HG02798 (cell line): ENCODE measurements around the gene MYO10.
"Not testable (repeated sequence)": the region's sequence is repeated elsewhere in the genome, so short reads cannot be mapped to it uniquely, and the experiment has no call there.

Source experiments
- ATAC-seq: cut with Tn5 transposase; IDR thresholded peaks from one replicate; pipeline ENCODE4 v1.9.1; 2021; ENCODE audit warnings: mild to moderate bottlenecking; ENCODE audit not compliant: unreplicated experiment, poor library complexity

The MYO10 gene

DNA sequence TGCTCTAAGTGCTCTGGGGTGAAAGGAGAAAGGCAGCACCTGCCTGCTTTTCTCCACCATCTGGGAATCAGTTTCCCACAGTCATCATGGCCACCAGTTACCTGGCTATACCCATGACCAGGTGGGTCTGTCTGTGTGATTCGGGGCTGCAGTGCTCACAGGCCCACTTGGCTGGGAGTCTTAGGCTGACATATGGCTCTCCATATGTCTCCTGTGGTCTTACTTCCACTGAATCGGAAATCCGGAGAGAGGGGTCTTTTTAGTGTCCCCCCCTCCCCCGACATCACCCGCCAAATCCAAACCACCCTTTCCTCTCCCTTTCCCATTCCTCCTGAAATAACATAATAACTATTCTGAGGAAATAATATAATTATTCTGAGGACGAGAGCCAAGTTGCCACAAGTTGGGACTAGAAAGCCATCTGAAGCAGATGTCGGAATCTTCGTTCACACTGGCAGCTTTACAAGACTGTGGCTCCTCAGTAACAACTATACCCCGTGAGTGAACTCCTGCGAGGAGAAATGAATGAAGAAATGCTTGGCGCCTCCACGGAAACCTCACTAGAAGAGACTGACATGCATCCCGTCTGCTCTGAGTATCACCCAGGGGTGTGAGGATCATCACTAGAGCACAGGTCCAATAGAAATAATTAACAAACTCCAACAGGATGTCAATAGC, 143.4 kb downstream of the MYO10 start:
- ATAC-seq, result no peak

DNA sequence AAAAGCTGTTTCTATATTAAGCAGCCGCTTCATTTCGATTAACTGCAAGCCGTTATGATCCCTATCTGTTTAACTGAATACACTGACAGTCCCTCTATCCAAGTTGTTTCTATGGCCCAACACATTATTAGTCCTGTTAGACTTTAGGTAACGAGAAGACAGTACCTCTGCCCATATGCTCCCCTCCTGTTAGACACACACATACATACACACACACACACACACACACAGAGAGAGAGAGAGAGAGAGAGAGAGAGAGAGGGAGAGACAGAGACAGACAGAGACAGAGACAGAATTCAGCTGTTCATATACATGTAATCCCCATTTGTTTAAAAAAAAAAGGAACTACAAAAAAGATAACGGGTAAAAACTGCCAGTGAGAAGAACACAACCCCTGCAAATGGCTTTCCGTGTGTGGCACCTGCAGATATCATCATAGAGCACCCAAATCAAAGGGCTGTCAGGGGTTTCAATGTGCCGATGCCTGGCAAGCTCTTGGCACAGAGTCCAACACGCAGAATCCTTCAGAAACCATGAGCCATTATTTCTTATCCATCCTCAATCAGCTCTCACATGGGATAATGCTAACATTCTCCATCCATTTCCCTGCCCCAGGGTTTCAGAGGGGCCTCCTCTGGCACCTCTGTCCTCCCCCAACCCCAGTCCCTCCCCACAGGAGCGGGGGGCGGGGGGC, 144.0 kb downstream of the MYO10 start:
- no peak for ATAC-seq

DNA sequence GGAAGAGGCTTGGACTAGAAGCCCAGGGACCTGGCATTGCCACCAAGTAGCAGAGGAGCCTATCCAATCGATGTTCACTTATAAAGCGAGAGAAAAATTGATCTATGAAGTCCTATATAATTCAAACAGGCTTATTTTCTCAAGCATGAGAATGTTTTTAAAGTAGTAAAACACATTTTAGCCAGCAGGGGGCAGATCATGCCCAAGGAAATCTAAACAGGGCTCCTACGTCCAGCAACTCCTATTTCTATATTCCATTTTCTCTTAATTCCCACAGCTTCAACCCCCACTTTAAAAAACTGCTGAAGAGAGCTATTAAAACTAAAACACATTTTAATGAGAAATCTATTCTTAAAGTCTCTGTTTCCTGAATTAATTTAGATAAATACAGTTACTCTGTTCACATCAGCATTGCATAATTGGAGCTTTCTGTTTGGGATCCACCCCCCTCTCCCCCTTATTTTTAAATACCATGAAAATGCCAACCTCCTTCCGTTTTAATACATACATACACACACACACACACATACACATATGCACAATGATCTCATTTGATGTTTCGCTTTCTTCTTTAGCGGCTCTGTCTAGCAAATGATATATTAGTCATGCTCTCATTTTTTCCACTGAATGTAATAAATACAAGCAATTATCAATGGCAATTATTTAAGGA, 144.9 kb downstream of the MYO10 start:
- peak; percentile 71 for ATAC-seq

DNA sequence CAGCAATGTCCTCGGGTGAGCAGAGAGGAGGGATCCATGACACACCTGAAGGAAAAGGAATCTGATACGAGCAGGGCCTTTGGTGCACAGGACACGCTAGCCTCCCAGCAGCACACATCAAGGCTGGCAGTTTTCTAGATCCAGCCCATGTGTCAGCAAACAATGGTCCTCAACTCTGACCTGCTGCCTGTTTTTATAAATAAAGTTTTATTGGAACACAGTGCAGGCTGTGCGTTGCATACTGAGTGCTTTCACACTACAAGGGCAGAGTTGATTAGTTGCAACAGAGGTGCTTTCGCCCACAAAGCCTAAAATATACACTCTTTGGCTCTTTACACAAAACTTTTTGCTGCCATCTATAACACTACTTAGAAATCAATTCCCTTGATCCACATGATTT, 147.1 kb downstream of the MYO10 start:
- ATAC-seq, result no peak

DNA sequence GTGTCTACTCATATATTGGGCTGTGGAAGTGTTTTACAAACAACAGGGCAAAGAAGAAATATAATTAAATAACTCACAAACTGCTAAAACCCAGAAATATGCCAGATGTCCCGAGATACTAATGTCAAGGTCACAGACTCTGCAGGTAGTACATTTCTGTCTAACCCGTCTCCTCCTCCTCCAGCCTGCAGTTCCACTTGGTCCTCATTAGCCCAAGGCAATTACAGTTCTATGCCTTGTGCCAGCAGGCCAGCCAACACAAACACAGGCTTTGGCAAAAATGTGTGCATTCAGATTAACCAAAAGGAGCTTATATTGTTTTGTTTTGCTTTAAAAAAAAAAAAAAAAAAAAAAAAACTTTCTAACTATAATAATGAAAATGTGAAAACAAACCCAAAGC, 148.8 kb downstream of the MYO10 start:
- ATAC-seq, result no peak

DNA sequence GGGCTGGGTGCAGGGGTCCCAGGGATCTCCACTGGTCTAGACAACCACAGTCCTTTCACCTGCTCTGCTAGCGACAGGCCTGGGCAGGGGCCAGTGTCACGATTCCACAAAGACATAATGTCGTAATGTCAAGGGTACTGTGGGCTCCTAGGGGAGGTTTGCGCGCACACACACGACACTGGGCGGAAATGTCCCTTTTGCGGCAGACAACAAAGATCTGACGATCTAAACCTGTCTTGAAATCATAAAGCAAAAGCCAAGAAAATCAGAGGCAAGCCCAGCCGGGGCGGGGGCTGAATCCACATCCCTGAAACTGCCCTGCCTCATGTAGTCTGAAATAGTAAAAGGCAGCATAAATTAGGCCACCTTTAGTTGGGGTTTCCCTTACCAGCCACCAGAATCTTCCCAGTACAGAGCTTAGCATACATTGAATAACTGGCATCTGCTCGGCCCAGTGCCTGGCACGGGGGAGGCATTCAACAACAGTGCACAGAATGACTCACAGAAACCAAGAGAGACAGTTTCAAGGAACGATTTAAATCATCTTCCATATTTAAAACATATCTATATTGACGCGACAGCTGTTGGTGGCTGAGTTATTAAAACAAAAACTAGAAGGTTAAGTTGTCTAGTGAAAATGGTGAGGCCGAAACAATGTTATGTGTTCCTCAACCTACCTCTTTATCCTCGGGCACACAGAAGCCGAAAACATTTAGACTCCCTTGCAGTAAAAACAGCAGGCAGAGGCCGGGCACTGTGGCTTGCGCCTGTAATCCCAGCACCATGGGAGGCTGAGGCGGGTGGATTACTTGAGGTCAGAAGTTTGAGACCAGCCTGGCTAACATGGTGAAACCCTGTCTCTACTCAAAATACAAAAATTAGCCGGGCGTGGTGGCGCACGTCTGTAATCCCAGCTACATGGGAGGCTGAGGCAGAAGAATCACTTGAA, 151.0 kb downstream of the MYO10 start:
- ATAC-seq, result peak; percentile 93

DNA sequence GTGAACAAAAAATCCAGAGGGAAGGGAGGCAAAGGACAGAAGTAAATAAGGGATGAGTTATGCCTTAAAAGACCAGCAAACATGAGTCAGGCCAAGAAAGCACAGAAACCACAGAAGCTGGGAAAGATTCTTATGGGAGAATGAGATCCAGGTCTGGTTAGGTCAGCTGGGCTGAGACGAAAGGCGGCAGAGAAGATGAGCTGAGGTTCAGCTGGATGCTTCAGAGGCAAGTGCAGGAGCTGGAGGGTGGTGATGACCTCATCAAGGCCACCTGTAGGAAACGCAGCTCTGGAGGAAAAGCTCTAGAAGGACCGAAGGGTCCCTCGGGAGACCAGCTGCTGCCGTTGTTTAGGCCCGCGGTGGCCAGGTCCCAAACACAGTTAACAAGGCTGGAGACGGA, 152.0 kb downstream of the MYO10 start:
- no peak for ATAC-seq

DNA sequence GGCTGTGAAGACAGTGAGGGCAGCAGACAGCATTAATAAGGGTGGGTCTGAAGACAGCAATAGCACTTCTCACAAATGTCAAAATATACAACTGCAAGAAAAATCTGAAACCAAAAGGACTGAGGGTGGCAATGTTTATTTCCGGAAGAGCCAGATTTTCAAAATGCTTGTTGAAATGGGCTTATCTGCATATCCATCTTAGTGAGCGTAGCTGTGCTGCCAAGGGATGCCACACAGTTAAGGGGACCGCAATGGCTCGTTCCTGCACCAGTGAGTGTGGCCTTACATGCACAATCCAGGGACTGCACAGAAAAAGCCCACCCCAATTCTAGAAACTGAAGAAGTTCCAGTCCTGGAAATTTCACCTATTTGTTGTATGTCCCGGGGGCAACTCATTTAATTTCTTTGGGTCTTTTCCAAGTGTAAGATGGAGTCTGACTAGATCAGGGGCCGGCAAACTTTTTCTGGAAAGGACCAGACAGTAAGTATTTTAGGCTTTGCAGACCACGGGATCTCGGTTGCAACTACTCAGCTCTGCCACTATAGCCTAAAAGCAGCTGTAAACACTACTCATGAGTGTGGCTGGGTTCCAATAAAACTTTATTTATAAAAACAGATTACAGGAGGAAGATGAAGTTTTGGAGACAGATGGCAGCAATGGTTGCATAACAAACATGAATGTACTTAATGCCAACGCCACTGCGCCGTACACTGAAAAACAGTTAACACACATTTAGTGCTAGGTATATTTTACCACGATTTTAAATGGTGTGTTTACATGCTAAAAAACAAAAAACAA, 154.1 kb downstream of the MYO10 start:
- ATAC-seq, result no peak

DNA sequence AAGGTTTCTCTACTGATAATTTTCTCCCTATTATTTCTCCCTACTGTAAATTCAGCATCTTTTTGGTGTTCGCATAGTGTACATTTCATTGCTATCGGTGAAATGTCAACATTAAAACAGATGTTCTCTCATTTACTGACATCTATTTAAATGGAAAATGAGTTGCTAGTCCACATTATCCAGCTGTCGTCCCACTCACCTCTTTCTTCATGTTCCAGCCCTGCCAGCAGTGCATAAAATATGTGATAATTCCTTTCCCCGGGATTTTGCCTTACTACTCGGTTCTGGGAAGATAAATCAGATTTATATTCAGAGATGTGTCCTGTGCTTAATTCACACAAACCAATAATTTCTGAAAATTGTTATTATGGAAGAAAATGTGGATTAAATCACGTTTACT, 155.8 kb downstream of the MYO10 start:
- no peak for ATAC-seq

DNA sequence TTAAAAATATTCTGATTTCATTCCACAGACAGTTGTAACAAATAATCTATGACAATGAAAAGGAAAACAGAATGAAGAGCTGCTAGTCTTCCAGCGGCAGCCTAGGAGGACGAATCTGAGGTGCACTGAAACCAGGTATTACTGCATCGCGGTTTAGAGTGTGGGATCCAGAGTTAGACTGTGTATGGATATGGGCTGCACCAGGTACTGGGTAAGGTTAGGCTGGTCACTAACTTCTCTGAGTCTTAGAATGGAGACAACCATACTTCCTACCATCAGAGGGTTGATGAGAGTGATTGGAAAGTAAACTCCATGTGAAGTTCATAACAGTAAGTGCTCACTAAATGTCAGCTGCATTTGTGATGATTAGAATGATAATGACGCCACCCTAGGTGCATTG, 158.7 kb downstream of the MYO10 start:
- no peak for ATAC-seq

DNA sequence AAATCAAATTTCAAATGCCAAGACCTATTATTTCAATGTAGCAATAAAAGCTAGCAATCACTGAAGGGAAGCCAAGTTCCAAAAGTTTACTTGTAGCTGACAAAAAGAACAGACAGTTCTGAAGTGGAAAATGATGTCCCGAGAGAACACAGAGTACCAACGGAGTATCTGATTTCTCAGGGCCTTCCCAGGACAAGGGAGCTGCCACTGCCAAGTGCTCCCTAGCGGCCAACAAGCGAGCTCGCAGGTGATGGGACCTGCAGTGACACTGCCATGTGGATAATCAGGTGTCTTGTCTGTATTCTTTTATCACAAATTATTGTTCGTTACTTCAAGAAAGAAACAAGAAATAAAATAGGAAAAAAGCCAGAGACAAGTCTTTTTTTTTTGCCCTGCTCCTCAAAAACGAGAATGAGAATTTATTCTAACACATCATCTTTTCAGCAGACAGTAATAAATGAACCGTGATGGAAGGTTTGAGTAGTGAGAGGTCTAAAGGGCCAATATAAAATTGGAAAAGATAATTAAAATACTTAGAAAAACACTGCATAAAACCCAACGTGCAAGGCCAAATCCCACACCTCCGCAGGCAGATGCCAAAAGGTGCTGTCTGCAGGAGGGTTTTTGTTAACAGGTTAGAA, 159.4 kb downstream of the MYO10 start:
- peak; percentile 36 for ATAC-seq

DNA sequence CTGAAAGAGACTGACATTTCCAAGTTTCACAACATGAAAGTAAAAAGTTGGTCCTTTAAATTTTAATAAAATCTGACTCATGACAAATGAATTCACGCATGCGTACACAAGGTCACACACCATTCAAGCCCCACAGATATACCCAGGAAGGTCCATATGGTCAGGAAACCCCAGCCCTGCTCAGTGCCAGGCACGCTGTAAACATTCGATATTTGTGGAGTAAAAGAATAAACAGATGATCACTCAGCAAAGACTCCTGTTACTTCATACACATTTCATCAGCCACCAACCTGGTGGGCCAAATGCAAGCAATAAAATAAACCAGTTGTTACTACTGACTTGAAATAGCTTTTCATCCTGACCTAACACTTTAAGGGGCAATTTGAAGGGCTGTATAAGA, 161.3 kb downstream of the MYO10 start:
- no peak for ATAC-seq

DNA sequence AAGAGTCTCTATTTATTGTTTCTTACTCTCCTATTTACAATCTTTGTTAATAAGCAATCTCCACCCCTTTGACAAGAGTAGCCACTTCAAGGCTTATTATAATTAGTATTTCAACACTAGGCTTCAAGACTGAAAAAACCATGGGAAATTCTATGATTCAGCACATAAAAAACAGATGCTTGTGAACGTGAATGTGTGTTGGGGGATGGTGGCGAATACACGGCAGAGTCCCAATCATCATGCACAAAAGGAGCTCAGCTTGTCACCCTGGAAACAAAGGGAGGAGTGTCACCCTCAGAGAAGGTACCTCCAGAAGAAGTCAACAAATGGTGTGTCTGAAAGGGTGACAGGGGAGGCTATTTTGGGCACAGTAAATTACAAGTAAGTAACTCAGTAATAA, 162.1 kb downstream of the MYO10 start:
- no peak for ATAC-seq

DNA sequence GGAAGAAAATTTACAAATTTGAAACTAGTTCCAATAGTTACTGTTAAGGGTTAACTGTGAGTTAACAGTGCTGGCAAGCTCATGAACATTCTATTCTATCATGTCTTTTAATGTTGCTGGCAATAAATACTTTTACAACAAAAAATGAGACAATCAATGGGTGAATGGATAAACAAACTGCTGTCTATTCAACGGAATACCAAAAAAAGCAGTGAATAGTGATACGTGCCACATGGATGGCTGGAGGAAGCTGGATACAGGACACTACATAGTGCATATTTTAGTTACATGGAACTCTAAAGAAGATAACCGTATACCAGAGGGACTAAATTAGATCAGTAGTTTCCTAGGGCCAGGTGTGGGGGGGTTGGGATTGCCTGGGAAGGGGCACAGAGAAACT, 163.5 kb downstream of the MYO10 start:
- no peak for ATAC-seq

DNA sequence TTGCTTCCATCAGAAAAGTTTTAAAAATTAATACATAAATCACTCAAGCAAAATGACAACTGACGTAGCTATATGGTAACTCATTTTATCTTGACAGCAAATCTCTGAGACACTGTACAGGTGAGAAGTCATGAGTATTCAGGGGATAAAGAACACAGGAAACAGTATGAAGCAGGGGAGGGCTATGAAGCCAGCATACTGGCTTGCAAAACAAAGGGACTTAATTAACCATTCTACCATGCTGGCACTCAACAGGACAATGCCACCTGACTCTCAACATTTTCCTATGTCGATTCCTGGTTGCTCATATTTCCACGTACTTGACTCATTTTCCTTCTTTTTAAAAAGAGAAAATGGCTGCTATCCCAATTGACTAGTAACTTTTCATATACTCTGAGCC, 167.9 kb downstream of the MYO10 start:
- no peak for ATAC-seq

DNA sequence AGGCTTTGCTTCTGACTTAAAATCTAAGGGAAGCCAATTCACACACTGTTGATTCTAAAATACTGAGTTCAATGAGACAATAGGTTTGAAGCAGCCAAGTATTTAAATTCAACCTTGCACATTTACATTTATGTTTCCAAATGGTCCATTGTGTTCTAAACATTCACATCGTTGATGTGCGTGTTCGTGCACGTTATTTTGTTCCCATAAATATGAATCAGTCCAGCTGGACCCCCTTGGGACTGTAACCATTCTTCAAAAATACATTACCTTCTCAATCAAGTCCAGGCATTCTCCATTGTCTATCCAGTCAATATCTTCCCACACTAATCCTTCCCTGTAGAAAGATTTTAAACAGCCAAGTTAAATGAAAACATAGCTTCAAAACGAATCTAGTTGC, 172.9 kb downstream of the MYO10 start:
- ATAC-seq, result no peak

DNA sequence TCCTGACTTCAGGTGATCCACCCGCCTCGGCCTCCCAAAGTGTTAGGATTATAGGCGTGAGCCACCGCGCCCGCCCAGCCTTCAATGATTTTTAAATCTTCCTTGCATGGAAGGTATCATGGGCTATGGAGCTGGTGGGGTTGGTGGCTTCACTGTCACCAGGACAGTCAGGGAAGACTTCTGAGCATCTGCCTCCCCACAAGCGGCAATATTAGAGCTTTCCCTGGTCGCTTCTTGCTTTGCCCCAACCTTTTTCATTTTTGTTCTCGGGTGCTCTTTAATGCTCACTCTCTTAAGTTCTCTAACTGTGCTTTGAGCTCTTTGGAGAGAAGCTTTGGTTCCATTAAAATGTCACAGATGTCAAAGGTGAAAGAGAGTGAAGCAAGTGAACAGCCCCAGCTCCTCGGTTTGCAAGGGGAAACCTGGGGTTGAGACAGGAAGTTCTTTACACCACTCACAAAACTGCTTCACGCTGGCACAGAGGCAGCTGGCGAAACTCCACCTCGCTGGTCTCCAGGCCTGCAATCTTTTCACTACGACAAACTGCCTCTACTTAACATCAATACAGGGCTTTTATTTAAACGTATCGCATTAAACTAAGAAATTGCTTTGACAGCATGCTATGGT, 176.8 kb downstream of the MYO10 start:
- ATAC-seq, result peak; percentile 59

DNA sequence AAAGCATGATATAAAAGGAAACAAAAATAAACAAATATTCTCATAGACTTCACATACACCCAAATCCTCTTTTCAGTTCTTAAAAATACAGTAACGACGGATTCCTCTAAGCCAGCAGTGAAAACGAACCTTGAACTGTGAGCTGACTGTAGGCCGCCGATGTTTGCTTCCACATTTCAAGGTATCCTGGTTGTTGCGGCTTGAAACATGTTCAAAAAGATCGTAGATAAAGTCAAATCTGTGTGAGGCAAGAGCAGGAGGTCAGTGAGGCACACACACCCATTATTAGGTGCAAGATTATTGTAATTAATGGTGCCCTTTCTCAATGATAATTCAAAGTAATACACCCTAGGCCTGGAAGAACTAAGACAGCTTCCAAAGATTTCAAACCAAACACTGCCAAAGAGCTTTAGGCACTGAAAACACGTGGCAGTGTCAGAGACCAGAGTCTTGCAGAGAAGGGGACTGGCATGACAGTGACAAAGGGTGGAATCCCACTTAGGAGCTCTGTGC, 178.0 kb downstream of the MYO10 start:
- no peak for ATAC-seq

DNA sequence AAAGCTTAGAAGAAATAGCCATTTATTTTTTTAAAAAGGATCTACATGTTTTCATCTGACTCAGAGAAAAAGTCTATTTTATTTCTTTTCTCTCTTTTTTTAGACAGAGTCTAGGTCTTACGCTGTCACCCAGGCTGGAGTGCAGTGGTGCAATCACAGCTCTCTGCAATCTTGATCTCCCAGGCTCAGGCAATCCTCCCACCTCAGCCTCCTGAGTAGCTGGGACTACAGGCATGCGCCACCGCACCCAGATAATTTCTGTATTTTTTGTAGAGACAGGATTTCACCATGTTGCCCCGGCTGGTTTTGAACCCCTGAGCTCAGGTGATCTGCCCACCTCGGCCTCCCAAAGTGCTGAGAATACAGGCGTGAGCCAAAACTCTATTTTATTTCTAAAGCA, 178.5 kb downstream of the MYO10 start:
- not testable (repeated sequence) for ATAC-seq
